ENCODE data around the gene CTNNA2.

GRCh38 chr2:79529636-79530035 is 16.8 kb downstream of the CTNNA2 start:
- TF ChIP-seq CTCF (IDR thresholded peaks at IDR 0.05) (no peak), POLR2A (IDR thresholded peaks at IDR 0.05) (no peak)

Measured in right lobe of liver (tissue), 4 donors.